Measurements from ENCODE around the gene ANO8. TPM values are rescaled to one million over a fixed set of nuclear protein-coding genes. Genes with fewer than 3 reads are reported as not detected.

ANO8 gene
- total and polyA plus RNA-seq, 10 donors = 1.1 to 12.0 (median 7.2) TPM

DNA sequence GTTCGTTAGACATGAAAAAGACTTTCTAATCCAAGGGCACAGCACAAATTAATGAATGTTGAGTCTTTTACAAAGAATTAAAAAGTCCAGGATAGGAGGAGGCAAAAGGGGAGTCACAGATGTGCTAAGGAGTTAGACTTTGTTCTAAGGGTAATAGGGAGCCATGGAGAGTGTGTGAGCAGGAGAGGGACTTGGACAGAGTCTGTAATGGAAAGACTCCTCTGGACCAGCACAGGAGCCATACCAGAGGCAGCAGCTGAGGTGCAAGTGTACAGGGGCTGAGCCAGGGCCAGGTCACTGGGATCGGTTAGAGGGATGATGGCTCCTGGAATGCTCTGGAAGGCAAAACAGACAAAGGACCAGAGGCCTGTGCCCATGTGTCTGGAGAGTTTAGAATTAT is 13.2 kb upstream of the ANO8 start:
- peak overlapping the region; percentile 23 to 75 (median 55) for H3K27ac ChIP-seq
- intact Hi-C loops (cut with DNase I; ENCODE audit: low total_unique reads) = loop anchor here (5.0 kb wide), 1 partner anchor 39 kb away; no protein-coding TSS in a partner anchor
- H3K36me3 ChIP-seq = peaks cover 0 to 14% (median 0%) of the 10 kb centered on the region in 6 donors
- peaks cover 13 to 68% (median 53%) of the 10 kb centered on the region in 6 donors for H3K4me1 ChIP-seq
- 42 to 70% (median 60%) methylated on average over 2 of the region's 2 CpGs for WGBS, 5 donors
- no peaks in the 10 kb centered on the region for H3K9me3 ChIP-seq
- TF ChIP-seq, protein P1, sequence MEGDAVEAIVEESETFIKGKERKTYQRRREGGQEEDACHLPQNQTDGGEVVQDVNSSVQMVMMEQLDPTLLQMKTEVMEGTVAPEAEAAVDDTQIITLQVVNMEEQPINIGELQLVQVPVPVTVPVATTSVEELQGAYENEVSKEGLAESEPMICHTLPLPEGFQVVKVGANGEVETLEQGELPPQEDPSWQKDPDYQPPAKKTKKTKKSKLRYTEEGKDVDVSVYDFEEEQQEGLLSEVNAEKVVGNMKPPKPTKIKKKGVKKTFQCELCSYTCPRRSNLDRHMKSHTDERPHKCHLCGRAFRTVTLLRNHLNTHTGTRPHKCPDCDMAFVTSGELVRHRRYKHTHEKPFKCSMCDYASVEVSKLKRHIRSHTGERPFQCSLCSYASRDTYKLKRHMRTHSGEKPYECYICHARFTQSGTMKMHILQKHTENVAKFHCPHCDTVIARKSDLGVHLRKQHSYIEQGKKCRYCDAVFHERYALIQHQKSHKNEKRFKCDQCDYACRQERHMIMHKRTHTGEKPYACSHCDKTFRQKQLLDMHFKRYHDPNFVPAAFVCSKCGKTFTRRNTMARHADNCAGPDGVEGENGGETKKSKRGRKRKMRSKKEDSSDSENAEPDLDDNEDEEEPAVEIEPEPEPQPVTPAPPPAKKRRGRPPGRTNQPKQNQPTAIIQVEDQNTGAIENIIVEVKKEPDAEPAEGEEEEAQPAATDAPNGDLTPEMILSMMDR (IDR thresholded peaks at IDR 0.05 in 8 of 11, conservative IDR thresholded peaks at IDR 0.05 in 3 of 11) = no peak
- TF ChIP-seq POLR2AphosphoS5 (IDR thresholded peaks at IDR 0.05) = no peak
- no peak for TF ChIP-seq POLR2A (IDR thresholded peaks at IDR 0.05)
- no peak overlapping the region for H3K4me3 ChIP-seq
- no peak for DNase-seq
- H3K27me3 ChIP-seq (replicated peaks in 1 of 7) = peaks cover 0 to 56% (median 3%) of the 10 kb centered on the region in 7 donors

DNA sequence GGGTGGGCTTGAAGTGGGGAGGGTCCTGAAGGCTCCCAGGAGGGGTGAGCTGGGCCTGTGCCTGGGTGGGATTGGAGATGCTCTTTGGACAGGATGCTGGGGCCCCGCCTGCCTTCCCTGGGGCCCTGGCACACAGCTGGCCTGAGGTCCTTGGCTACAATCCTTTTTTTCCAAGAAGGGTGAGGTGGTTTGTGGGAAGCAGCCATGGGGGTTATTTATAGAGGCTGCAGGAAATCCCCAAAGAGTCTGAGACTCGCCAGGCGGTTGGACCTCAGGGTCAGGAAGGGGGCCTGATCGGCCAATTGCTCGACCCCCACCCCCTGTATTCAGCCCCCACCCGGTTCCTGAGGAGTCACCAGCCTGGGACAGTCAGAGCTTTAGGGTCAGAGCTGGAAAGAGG is 12.7 kb upstream of the ANO8 start:
- DNase-seq = no peak
- no peak overlapping the region for H3K4me3 ChIP-seq
- H3K36me3 ChIP-seq = peaks cover 0 to 11% (median 0%) of the 10 kb centered on the region in 6 donors
- WGBS, 5 donors = 10 to 19% (median 13%) methylated on average over 6 of the region's 6 CpGs
- peaks cover 13 to 63% (median 48%) of the 10 kb centered on the region in 6 donors for H3K4me1 ChIP-seq
- peaks cover 0 to 52% (median 3%) of the 10 kb centered on the region in 7 donors for H3K27me3 ChIP-seq (replicated peaks in 1 of 7)
- intact Hi-C loops (cut with DNase I; ENCODE audit: low total_unique reads) = loop anchor here (5.0 kb wide), 1 partner anchor 40 kb away; no protein-coding TSS in a partner anchor
- H3K9me3 ChIP-seq = no peaks in the 10 kb centered on the region
- peak in 2 of 3 donors; percentile 40 to 49 for TF ChIP-seq POLR2AphosphoS5 (IDR thresholded peaks at IDR 0.05)
- no peak for TF ChIP-seq POLR2A (IDR thresholded peaks at IDR 0.05)
- TF ChIP-seq, protein P1 (IDR thresholded peaks at IDR 0.05 in 8 of 11, conservative IDR thresholded peaks at IDR 0.05 in 3 of 11) = no peak
- H3K27ac ChIP-seq = peak overlapping the region; percentile 23 to 75 (median 55)

DNA sequence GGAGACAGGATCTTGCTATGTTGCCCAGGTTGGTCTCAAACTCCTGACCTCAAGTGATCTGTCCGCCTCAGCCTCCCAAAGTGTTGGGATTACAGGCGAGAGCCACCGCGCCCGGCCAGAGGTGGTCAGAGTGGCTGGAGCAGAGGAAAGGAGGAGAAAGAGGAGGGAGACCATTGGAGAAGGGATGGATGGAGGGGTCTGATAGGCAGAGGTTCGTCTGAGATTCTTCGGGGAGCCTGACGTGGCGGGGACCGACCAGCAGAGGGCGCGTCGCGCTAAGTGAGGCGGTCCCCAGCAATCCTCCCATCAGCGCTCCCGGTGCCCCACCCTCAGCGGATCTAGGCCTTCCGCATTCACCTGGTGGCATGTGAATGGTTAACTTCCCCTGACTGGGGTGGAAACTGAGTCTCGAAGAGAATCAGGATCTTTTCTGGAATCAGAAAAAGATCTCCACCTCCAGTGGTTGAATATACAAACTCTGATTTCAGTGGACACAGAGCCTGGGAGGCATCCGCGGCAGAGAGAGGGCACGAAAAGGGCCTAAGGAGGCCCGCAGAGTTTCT is 11.5 kb upstream of the ANO8 start:
- peaks cover 9 to 52% (median 40%) of the 10 kb centered on the region in 6 donors for H3K4me1 ChIP-seq
- H3K9me3 ChIP-seq = no peaks in the 10 kb centered on the region
- H3K27ac ChIP-seq = peak overlapping the region in 6 of 8 donors; percentile 48 to 75 (median 64)
- peaks cover 0 to 10% (median 7%) of the 10 kb centered on the region in 6 donors for H3K36me3 ChIP-seq
- intact Hi-C loops (cut with DNase I; ENCODE audit: low total_unique reads) = loop anchor here (5.0 kb wide), 1 partner anchor 41 kb away; no protein-coding TSS in a partner anchor
- peak; percentile 93 for DNase-seq
- TF ChIP-seq POLR2A (IDR thresholded peaks at IDR 0.05) (no peak), POLR2AphosphoS5 (IDR thresholded peaks at IDR 0.05) (peak; percentile 36 to 66 (median 61))
- TF ChIP-seq, protein P1 (IDR thresholded peaks at IDR 0.05 in 8 of 11, conservative IDR thresholded peaks at IDR 0.05 in 3 of 11) = peak; percentile 88 to 98 (median 95)
- 13 to 17% (median 16%) methylated on average over 24 of the region's 24 CpGs for WGBS, 5 donors
- H3K4me3 ChIP-seq = no peak overlapping the region
- H3K27me3 ChIP-seq (replicated peaks in 1 of 7) = peaks cover 0 to 42% (median 3%) of the 10 kb centered on the region in 7 donors

DNA sequence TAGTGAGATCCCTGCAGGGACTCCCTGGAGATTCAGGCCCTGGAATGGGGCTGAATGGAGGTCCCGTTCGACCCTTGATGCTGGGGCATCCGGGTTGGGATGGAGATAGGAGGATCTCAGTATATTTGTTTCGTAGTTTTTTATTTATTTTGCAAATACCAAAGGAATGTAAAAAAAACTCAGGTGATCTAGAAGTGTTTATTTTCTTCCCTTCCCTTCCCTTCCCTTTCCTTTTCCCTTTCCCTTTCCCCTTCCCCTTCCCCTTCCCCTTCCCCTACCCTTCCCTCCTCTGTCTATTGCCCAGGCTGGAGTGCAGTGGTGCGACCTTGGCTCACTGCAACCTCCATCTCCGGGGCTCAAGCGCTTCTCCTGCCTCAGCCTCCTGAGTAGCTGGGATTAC is 7.2 kb upstream of the ANO8 start:
- H3K27me3 ChIP-seq (replicated peaks in 1 of 7) = peaks cover 0 to 6% (median 0%) of the 10 kb centered on the region in 7 donors
- TF ChIP-seq POLR2AphosphoS5 (IDR thresholded peaks at IDR 0.05) = no peak
- TF ChIP-seq, protein P1 (IDR thresholded peaks at IDR 0.05 in 8 of 11, conservative IDR thresholded peaks at IDR 0.05 in 3 of 11) = no peak
- no peak for TF ChIP-seq POLR2A (IDR thresholded peaks at IDR 0.05)
- 77 to 93% (median 83%) methylated on average over 7 of the region's 7 CpGs for WGBS, 5 donors
- no peak overlapping the region for H3K27ac ChIP-seq
- peaks cover 9 to 41% (median 25%) of the 10 kb centered on the region in 6 donors for H3K4me1 ChIP-seq
- H3K4me3 ChIP-seq = no peak overlapping the region
- H3K9me3 ChIP-seq = no peaks in the 10 kb centered on the region
- peaks cover 0 to 25% (median 8%) of the 10 kb centered on the region in 6 donors for H3K36me3 ChIP-seq
- no peak for DNase-seq
- intact Hi-C loops (cut with DNase I; ENCODE audit: low total_unique reads) = no loop called here
